Measurements from ENCODE around the gene PHACTR2.
A peak's percentile ranks its signal among the peaks of the same experiment; 100 is the strongest.
"Not testable (repeated sequence)": the region's sequence is repeated elsewhere in the genome, so short reads cannot be mapped to it uniquely, and the experiment has no call there.

Gene PHACTR2

DNA sequence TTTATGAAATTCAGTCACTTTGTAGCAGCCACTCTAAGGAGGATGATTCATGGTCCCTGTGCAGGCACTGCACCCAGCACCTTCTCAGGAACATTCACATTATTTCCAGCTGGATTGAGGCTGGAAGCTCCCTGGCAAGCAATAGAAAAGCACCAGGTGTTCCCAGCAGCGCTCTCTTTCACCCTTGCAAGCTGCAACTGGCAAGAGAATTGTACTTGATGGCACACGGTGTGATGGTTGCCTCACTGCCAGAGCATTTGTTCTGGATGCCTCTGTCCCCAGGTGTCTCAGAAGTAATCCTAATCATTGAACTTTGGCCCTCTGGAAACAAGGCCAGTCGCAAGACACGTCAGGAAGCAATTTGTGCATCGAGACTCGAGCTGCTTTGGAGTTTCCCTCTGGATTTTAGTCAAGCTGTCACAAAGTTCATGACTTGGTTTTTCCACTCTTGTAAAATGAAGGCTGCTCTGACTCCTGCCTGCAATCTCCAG lies 24.9 kb upstream of the PHACTR2 start:
- no peak for FAIRE-seq
- TF ChIP-seq SPI1 (IDR thresholded peaks at IDR 0.05; ENCODE audit: low read depth, low read length) (no peak), POLR2A (IDR thresholded peaks at IDR 0.05; ENCODE audit: low read depth, low read length) (no peak)
- no peak for DNase-seq (ENCODE audit: insufficient read length, low spot score)

DNA sequence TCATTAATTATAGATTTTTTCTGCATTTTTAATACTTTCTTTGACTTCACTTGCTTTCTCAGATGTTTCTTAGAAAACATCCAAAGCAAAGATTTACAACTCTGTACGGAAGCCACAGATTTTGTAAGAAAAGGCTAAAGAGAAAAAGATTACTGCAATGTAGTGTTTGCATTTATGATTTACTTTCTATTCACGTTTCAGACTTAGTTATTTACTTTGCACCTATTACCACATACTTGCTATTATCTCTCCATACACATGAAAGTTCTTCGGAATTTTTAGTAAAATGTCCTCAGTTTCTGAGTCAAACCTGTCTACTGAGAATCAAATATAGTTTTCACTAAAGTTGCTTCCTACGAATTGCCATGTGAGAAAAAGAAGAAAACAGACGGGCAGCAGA lies 22.2 kb upstream of the PHACTR2 start:
- FAIRE-seq: no peak
- DNase-seq (ENCODE audit: insufficient read length, low spot score): no peak
- no peak for TF ChIP-seq SPI1 (IDR thresholded peaks at IDR 0.05; ENCODE audit: low read depth, low read length)
- TF ChIP-seq POLR2AphosphoS5 (IDR thresholded peaks at IDR 0.05; ENCODE audit: low read depth, low read length): no peak
- no peak for TF ChIP-seq PAX5 (IDR thresholded peaks at IDR 0.05; ENCODE audit: insufficient read depth, low read length, severe bottlenecking)
- TF ChIP-seq POLR2A (IDR thresholded peaks at IDR 0.05; ENCODE audit: low read depth, low read length): no peak
- TF ChIP-seq POU2F2 (IDR thresholded peaks at IDR 0.05; ENCODE audit: low read depth, low read length): no peak
- no peak for TF ChIP-seq TAF1 (IDR thresholded peaks at IDR 0.05; ENCODE audit: low read depth, low read length)

DNA sequence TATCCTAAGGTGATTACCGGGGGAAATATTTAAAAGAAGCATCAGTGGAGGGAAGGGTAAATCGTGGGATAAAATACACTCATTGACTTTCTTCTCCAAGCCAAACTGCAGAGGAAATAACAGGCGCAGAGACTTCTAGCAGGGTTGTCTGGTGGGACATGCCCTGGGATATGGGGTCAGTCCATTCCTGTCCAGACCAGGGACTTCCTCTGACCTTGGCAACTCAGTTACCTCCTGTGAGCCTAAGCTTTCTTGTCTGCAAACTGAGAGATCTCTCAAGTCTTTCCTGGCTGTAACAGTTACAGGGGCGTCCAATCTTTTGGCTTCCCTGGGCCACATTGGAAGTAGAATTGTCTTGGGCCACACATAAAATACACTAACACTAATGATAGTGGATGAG lies 21.7 kb upstream of the PHACTR2 start:
- FAIRE-seq (no peak), DNase-seq (ENCODE audit: insufficient read length, low spot score) (no peak)
- no peak for TF ChIP-seq POLR2A (IDR thresholded peaks at IDR 0.05; ENCODE audit: low read depth, low read length)
- no peak for TF ChIP-seq PAX5 (IDR thresholded peaks at IDR 0.05; ENCODE audit: insufficient read depth, low read length, severe bottlenecking)
- no peak for TF ChIP-seq POLR2AphosphoS5 (IDR thresholded peaks at IDR 0.05; ENCODE audit: low read depth, low read length)
- no peak for TF ChIP-seq SPI1 (IDR thresholded peaks at IDR 0.05; ENCODE audit: low read depth, low read length)
- TF ChIP-seq TAF1 (IDR thresholded peaks at IDR 0.05; ENCODE audit: low read depth, low read length): no peak
- TF ChIP-seq POU2F2 (IDR thresholded peaks at IDR 0.05; ENCODE audit: low read depth, low read length): no peak

DNA sequence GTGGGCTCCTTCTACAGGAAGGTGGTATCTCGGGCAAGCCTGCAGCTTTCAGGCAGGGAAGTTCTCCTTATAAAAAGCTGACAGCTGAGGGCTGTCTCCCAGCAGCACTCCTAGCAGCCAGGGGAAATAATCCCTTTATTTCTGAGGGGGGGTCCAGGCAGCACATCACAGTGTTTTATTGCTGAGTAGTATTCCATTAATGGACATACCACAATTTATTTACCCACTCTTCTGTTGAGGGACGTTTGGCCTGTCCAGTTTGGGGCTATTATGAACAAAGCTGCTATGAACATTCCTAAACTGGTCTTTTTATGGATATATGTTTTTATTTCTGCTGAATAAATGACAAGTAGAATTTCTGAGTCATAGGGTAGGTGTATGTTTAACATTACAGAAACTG lies 20.0 kb upstream of the PHACTR2 start:
- no peak for FAIRE-seq
- TF ChIP-seq TAF1 (IDR thresholded peaks at IDR 0.05; ENCODE audit: low read depth, low read length) (no peak), POLR2A (IDR thresholded peaks at IDR 0.05; ENCODE audit: low read depth, low read length) (no peak), POLR2AphosphoS5 (IDR thresholded peaks at IDR 0.05; ENCODE audit: low read depth, low read length) (no peak)

DNA sequence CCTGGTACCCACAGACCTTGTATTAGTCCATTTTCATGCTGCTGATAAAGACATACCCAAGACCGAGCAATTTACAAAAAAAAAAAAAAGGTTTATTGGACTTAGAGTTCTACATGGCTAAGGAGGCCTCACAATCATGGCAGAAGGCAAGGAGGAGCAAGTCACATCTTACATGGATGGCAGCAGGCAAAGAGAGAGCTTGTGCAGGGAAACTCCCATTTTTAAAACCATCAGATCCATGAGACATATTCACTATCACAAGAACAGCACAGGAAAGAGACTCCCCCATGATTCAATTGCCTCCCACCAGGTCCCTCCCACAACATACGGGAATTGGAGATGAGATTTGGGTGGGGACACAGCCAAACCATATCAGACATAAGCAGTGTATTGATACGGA lies 17.6 kb upstream of the PHACTR2 start:
- DNase-seq (ENCODE audit: insufficient read length, low spot score); FAIRE-seq: not testable (repeated sequence)

More for the DNA sequence above, 20.0 kb upstream of the PHACTR2 start:
- no peak for DNase-seq (ENCODE audit: insufficient read length, low spot score)

DNA sequence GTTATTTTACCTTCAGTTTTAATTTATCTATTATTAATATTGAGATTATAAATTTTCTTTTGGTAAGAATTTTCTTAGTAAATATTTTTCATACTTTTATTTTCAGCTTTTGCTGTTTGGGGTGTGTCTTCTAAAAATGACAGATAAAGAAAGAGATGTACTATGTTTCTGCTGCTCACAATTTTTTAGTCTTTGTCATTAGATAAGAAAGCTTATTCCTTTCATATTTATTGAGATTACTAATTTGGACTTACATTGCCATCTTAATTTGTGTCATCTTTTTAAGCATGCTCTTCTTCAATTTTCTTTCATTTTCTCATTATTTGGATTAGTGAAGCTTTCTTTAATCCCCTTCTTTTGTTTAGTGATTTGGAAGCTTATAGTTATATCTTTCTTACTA lies 13.6 kb upstream of the PHACTR2 start:
- no peak for TF ChIP-seq TAF1 (IDR thresholded peaks at IDR 0.05; ENCODE audit: low read depth, low read length)
- no peak for TF ChIP-seq SPI1 (IDR thresholded peaks at IDR 0.05; ENCODE audit: low read depth, low read length)
- TF ChIP-seq POLR2A (IDR thresholded peaks at IDR 0.05; ENCODE audit: low read depth, low read length): no peak
- no peak for TF ChIP-seq POU2F2 (IDR thresholded peaks at IDR 0.05; ENCODE audit: low read depth, low read length)
- no peak for TF ChIP-seq POLR2AphosphoS5 (IDR thresholded peaks at IDR 0.05; ENCODE audit: low read depth, low read length)
- TF ChIP-seq PAX5 (IDR thresholded peaks at IDR 0.05; ENCODE audit: insufficient read depth, low read length, severe bottlenecking): no peak
- no peak for DNase-seq (ENCODE audit: insufficient read length, low spot score)
- FAIRE-seq: no peak

DNA sequence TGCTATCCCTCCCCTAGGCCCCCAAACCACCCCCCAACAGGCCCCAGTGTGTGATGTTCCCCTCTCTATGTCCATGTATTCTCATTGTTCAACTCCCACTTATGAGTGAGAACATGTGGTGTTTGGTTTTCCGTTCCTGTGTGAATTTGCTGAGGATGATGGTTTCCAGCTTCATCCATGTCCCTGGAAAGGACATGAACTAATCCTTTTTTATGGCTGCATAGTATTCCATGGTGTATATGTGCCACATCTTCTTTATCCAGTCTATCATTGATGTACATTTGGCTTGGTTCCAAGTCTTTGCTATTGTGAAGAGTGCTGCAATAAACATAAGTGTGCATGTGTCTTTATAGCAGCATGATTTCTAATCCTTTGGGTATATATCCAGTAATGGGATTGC lies 11.8 kb upstream of the PHACTR2 start:
- FAIRE-seq; DNase-seq (ENCODE audit: insufficient read length, low spot score): not testable (repeated sequence)

DNA sequence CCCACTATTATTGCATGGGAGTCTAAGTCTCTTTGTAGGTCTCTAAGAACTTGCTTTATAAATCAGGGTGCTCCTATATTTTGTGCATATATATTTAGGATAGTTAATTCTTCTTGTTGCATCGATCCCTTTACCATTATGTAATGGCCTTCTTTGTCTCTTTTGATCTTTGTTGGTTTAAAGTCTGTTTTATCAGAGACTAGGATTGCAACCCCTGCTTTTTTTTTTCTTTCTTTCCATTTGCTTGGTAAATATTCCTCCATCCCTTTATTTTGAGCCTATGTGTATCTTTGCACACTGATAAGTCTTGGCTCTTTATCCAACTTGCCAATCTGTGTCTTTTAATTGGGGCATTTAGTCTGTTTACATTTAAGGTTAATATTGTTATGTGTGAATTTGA lies 8.3 kb upstream of the PHACTR2 start:
- not testable (repeated sequence) for DNase-seq (ENCODE audit: insufficient read length, low spot score); FAIRE-seq

DNA sequence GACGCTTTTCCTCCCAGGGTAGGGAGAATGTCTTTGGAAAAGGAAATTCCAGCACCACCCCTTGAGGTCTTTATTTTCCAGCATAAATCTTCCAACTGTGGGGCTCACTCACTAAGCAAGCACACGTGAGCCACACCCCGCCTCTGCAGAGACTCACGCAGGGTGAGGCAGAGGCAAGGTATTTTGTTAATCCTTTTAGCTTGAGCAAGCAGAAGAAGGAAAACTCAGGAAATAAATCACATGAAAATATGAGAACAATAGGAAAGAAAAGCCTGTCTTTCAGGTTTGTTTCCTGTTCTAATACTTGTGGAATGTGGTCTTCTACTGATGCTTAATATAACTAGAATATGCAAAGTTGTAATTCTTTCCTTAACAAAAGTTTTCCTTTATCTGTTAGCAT lies 4.1 kb upstream of the PHACTR2 start:
- FAIRE-seq: no peak
- TF ChIP-seq SPI1 (IDR thresholded peaks at IDR 0.05; ENCODE audit: low read depth, low read length) (no peak), POLR2A (IDR thresholded peaks at IDR 0.05; ENCODE audit: low read depth, low read length) (no peak), TAF1 (IDR thresholded peaks at IDR 0.05; ENCODE audit: low read depth, low read length) (no peak), POU2F2 (IDR thresholded peaks at IDR 0.05; ENCODE audit: low read depth, low read length) (no peak), PAX5 (IDR thresholded peaks at IDR 0.05; ENCODE audit: insufficient read depth, low read length, severe bottlenecking) (no peak), POLR2AphosphoS5 (IDR thresholded peaks at IDR 0.05; ENCODE audit: low read depth, low read length) (no peak)
- no peak for DNase-seq (ENCODE audit: insufficient read length, low spot score)

DNA sequence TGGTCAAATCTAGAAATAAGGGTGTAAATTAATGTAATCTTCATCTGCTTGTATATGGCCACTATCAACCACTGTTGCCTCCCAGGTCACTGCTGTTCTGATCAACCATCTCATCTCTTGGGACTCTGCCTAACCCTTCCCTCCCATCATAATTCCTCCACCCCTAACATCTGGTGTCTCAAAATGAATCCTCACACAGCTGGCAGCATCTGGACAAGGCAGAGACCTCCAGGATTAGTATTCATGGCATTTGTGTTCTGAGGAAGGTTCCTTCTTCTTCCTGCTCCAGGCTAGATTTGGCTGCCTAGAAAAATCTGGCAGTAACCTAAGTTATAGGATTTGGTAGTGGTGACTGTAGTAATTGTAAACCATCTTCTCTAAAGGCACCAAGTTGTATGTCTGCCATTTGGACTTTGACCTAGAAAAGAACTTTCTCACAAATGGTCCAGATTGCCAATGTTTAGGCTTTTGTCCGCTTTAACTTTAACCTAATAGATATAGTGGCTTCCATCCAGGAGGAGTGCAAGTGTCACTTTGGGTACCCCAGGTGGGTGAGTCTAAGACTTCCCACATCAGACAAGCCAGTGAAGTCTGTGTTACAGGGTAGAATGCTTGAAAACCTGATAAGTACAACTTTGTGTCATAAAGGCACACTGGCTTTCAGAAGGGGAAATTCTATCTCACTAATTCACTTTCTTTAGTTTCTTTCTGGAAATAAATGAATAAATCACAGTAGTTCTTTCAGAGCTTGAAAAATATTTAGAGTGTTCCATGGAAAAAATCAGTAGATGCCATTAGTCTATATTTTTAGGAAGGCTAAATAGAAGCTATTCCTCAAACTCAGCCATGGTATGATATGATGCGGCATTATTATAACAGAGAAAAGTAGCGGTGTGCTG lies 3.0 kb upstream of the PHACTR2 start:
- FAIRE-seq: peak; percentile 13
- TF ChIP-seq POU2F2 (IDR thresholded peaks at IDR 0.05; ENCODE audit: low read depth, low read length) (no peak), PAX5 (IDR thresholded peaks at IDR 0.05; ENCODE audit: insufficient read depth, low read length, severe bottlenecking) (no peak), SPI1 (IDR thresholded peaks at IDR 0.05; ENCODE audit: low read depth, low read length) (no peak), POLR2AphosphoS5 (IDR thresholded peaks at IDR 0.05; ENCODE audit: low read depth, low read length) (no peak), POLR2A (IDR thresholded peaks at IDR 0.05; ENCODE audit: low read depth, low read length) (no peak), TAF1 (IDR thresholded peaks at IDR 0.05; ENCODE audit: low read depth, low read length) (no peak)
- DNase-seq (ENCODE audit: insufficient read length, low spot score): no peak

DNA sequence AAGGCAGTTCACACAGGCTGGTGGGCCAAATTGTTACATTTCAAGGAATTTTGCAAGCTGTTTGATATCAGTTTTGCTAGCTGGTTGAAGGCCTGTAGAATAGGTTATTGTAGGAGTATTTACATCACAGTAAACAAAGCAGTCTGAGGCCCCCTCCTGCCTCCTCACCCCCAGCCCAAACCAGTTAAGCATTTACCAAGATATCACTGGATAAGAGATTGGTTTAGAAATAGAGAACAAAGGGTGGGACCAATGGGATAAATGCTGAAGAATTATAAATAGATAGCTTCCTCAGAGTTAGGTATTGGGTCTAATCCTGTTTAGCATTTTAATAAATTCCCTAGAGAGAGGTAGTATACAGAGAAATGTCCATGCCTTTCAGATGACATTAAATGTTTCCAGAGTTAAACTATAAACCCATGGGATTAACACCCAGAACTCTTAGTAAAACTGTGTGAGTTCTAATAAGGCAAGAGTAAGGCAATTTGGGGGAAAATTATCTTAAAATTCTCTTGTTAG lies 2.3 kb upstream of the PHACTR2 start:
- TF ChIP-seq TAF1 (IDR thresholded peaks at IDR 0.05; ENCODE audit: low read depth, low read length): no peak
- no peak for TF ChIP-seq POLR2A (IDR thresholded peaks at IDR 0.05; ENCODE audit: low read depth, low read length)
- TF ChIP-seq SPI1 (IDR thresholded peaks at IDR 0.05; ENCODE audit: low read depth, low read length): no peak
- no peak for TF ChIP-seq POLR2AphosphoS5 (IDR thresholded peaks at IDR 0.05; ENCODE audit: low read depth, low read length)
- no peak for TF ChIP-seq PAX5 (IDR thresholded peaks at IDR 0.05; ENCODE audit: insufficient read depth, low read length, severe bottlenecking)
- TF ChIP-seq POU2F2 (IDR thresholded peaks at IDR 0.05; ENCODE audit: low read depth, low read length): no peak
- DNase-seq (ENCODE audit: insufficient read length, low spot score) (no peak), FAIRE-seq (no peak)
